Endothelial cell (in vitro differentiated cells): ENCODE data around the gene DMAC2. TPM values are rescaled to one million over a fixed set of nuclear protein-coding genes. Genes with fewer than 3 reads are reported as not detected.

Experiments used
- DNase-seq: peaks from one replicate; pipeline ENCODE4 v3.0.0; 2021; ENCODE audit warnings: low spot score
- H3K27ac Mint-ChIP-seq: one replicate; pipeline ENCODE4 v1.8.0; 2021; ENCODE audit warnings: mixed read lengths, inconsistent platforms; ENCODE audit not compliant: unreplicated experiment
- H3K27me3 Mint-ChIP-seq: one replicate; pipeline ENCODE4 v1.8.0; 2021; ENCODE audit warnings: mild to moderate bottlenecking, moderate library complexity, mixed read lengths, inconsistent platforms; ENCODE audit not compliant: unreplicated experiment
- H3K36me3 Mint-ChIP-seq: one replicate; pipeline ENCODE4 v1.8.0; 2021; ENCODE audit warnings: mild to moderate bottlenecking, low read depth, mixed read lengths, inconsistent platforms; ENCODE audit not compliant: unreplicated experiment
- H3K4me1 Mint-ChIP-seq: one replicate; pipeline ENCODE4 v1.8.0; 2021; ENCODE audit warnings: mild to moderate bottlenecking, mixed read lengths, inconsistent platforms; ENCODE audit not compliant: unreplicated experiment
- H3K4me3 Mint-ChIP-seq: one replicate; pipeline ENCODE4 v1.8.0; 2021; ENCODE audit warnings: mild to moderate bottlenecking, mixed read lengths, inconsistent platforms; ENCODE audit not compliant: unreplicated experiment
- H3K9me3 Mint-ChIP-seq: one replicate; pipeline ENCODE4 v1.8.0; 2021; ENCODE audit warnings: mixed read lengths, inconsistent platforms; ENCODE audit not compliant: unreplicated experiment
- total RNA-seq: library from RNA; stranded (reverse); fragmentation: NEBNext Ultra II Directional; extraction: Animal tissue kit (Norgen Biotek cat#: 25700); gene quantifications from one replicate; pipeline ENCODE4 v1.2.1, GENCODE V29; 2021; ENCODE audit not compliant: unreplicated experiment
- TF ChIP-seq, protein P1 (sequence below): fragments of 200-600 bp; sonication (generic); IDR thresholded peaks from one replicate; pipeline ENCODE4 v1.5.0; 2021; ENCODE audit warnings: antibody characterized with exemption; ENCODE audit not compliant: unreplicated experiment

DMAC2 gene
- total RNA-seq, 1 donor from 2014 or later, result 75.5 TPM

DNA sequence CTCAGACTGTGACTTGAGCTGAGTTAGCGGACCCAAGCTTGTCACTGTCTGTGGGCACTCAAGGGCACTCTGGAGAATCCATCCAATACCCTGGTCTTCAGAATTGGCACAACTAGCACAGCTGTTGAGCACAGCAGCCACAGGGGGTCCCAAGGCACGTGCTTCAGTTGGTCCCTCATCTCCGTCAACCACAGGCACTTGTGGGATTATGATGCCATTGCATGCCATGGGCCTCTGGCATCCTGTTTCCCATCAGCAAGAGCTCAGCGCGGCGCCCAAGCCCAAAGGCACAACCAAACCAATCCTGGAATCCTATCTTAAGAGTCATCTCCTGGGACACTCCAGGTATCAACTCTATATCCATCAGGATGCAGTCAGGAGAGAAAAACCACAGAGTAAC lies 8.8 kb downstream of the DMAC2 start:
- Mint-ChIP-seq H3K27me3 (peaks cover 9% of the 10 kb centered on the region), H3K4me3 (no peak overlapping the region), H3K36me3 (peaks cover 17% of the 10 kb centered on the region), H3K4me1 (peaks cover 26% of the 10 kb centered on the region), H3K27ac (no peak overlapping the region), H3K9me3 (no peaks in the 10 kb centered on the region)
- TF ChIP-seq, protein P1, sequence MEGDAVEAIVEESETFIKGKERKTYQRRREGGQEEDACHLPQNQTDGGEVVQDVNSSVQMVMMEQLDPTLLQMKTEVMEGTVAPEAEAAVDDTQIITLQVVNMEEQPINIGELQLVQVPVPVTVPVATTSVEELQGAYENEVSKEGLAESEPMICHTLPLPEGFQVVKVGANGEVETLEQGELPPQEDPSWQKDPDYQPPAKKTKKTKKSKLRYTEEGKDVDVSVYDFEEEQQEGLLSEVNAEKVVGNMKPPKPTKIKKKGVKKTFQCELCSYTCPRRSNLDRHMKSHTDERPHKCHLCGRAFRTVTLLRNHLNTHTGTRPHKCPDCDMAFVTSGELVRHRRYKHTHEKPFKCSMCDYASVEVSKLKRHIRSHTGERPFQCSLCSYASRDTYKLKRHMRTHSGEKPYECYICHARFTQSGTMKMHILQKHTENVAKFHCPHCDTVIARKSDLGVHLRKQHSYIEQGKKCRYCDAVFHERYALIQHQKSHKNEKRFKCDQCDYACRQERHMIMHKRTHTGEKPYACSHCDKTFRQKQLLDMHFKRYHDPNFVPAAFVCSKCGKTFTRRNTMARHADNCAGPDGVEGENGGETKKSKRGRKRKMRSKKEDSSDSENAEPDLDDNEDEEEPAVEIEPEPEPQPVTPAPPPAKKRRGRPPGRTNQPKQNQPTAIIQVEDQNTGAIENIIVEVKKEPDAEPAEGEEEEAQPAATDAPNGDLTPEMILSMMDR, result no peak
- no peak for DNase-seq

DNA sequence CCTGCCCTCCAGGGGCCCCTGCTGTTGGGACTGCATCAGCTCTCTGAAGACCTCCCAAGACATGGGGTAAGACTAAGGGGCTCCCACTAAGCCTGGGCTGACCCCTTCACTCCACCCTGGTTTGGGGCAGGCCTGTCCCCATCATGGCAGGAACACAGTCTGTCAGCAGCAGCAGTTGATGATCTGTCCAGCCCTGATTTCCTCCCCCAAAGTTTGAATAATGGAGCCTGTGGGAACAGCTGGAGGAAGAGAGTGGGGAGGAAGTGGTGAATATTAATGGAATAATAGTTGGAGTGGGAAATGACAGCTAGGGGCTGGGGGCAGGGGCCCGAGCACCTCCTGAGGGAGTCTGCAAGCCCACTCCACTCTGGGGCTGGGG lies 11.2 kb downstream of the DMAC2 start:
- peaks cover 21% of the 10 kb centered on the region for H3K4me1 Mint-ChIP-seq
- H3K27me3 Mint-ChIP-seq, result peaks cover 8% of the 10 kb centered on the region
- H3K27ac Mint-ChIP-seq, result peak overlapping the region; percentile 19
- H3K36me3 Mint-ChIP-seq, result peaks cover 12% of the 10 kb centered on the region
- TF ChIP-seq, protein P1, result no peak
- DNase-seq, result no peak
- H3K9me3 Mint-ChIP-seq, result no peaks in the 10 kb centered on the region
- H3K4me3 Mint-ChIP-seq, result no peak overlapping the region

DNA sequence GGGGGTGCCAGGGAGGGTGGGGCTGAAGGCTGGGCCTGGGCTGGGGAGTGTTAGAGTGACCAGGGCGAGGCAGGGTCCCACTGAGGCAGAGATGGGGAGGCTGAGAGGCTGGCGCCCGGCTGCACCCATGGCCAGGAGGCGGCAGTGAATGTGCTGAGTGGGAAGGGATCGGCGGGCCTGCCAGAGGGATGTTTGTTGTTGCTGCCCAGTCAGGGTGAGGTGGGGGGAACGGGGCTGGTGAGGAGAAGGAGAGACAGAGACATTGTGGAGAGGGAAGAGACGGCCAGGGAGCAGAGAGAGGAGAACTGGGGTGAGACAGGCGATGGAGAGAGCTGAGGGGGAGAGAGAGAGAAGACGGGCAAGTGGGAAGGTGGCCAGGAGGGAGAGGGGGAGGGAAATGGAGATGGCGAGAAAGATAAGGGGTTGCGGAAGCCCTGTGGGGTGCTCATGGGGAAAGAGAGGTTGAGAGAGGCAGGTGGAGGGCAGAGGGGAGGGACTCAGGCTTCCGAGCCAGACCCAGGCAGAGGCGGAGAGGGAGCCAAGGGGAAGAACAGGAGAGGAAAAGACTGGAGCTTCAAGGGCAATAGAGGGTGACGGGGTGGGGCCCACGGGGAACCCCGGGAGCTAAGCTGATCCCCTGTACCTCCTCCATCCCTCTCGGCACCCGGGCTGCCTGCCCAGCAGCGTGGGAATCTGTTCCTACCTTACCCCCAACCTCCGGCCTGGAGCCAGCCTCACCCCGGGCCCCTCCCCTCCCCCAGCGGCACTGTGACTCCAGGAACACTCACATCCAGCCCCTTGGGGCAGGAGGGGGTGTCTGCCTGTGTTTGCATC lies 11.8 kb downstream of the DMAC2 start:
- peaks cover 8% of the 10 kb centered on the region for H3K27me3 Mint-ChIP-seq
- H3K4me3 Mint-ChIP-seq, result peak overlapping the region; percentile 89
- H3K27ac Mint-ChIP-seq, result no peak overlapping the region
- H3K4me1 Mint-ChIP-seq, result peaks cover 21% of the 10 kb centered on the region
- TF ChIP-seq, protein P1, result no peak
- H3K9me3 Mint-ChIP-seq, result no peaks in the 10 kb centered on the region
- peaks cover 13% of the 10 kb centered on the region for H3K36me3 Mint-ChIP-seq
- DNase-seq, result peak; percentile 33

DNA sequence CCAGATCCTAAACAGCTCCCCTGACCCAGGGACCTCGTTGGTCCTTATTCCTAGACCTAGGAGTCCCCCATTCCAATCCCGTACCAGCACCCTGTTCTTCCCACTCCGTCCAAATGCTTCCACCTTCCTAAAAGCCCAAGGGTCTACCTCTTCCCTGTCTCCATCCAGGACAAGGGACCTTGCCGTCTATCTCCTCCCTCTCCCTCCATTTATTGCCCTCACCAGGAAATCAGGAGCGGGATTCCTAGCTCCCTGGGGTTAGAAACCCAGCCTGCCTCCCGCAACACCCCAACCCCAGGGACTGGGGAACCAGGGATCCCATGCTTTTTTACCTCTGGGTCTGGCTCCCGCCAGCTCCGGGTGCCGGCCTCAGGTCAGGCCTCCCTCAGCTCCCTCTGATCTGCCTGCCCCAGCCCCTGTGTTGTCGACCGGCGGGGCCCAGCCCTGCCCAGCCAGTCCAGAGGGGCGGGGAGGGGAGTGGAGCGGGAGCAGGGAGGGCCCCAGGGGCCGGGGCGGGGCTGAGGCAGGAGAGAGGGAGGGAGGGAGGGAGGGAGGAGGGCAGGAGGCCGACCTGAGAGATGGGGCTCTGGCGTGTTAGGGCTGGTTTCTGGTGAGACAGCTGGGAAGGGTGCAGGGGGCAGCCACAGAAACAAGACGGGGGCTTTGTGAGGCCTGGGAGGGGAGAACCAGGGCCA lies 12.6 kb downstream of the DMAC2 start, which contains the start of gene B3GNT8:
Gene B3GNT8 (minus strand): TSS at position 423 of the 695 bp plus-strand sequence. CDS start 596 bp downstream, outside the sequence.
- Mint-ChIP-seq H3K27me3 (peaks cover 8% of the 10 kb centered on the region), H3K27ac (peak within 1 kb of the TSS; percentile 64), H3K9me3 (no peaks in the 10 kb centered on the region), H3K4me1 (peaks cover 27% of the 10 kb centered on the region), H3K36me3 (peaks cover 13% of the 10 kb centered on the region), H3K4me3 (peak within 1 kb of the TSS; percentile 93)
- TF ChIP-seq, protein P1, result no peak
- peak; percentile 56 for DNase-seq
